Activated T-helper 1 cell treated with Interleukin-2 at 50 U/mL for 16 hours (primary cell): ENCODE results near the gene MOGAT3.
A peak's percentile ranks its signal among the peaks of the same experiment; 100 is the strongest.

Experiments
- DNase-seq: peaks from one replicate; pipeline ENCODE4 v3.0.0-alpha.2; 2020; ENCODE audit warnings: low read depth

The MOGAT3 gene

DNA sequence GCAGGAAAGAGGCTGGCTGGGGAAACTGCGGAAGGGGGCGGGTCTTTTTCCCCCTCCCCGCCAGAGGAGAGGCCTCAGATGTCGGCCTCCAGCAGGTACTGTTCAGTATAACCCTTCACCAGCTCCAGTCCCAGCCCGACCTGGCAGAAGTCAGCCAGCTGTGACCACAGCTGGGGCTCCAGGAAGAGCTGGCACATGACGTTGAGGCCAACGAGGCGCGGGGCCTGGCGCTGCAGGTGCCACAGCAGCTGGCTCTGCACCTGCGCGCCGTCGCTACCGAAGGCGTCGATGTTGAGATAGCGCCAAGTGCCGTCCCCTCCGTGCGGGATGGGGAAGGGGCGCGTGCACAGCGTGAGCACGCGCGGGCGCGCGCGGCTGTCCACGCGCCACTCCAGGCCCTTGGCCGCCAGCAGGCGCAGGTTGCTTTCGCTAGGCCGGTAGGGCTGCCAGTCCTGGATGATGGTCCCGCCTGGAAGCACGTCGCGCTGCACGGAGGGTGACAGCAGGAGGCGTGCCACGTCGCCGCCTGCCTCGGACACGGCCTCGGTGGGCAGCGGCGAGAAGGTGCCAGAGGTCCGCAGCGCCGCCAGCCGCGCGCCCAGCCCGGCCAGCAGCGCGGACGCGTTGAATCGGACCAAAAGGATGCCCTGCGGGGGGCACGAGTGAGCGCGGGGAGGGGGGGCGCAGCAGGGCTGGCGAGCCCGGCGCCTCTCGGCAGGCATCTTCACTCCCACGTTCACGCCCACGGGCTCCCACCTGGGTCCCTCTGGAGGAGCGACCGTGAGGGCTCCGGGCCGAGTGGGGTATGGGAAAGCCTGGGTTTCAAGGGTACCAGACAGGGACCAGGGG lies 28.6 kb downstream of the MOGAT3 start:
- DNase-seq: no peak

DNA sequence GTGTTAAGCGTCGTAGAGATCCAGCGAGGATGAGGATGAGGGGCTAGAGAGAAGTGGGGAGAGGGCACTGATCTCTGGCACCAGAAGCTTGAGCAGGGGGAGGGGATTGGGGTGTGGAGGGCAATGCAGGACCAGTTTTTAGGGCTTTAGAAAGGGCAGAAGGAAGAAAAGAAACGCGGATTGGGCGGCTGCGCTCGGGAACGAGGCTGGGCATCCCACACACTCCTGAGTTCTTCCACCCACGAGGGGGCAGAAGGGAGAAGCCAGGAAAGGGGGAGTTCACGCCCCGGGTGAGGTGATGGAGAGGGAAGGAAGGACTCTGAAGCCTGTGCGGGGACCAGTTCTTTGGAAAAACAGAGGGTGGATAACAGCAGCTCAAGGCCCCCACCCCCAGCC lies 29.4 kb downstream of the MOGAT3 start:
- DNase-seq: no peak

DNA sequence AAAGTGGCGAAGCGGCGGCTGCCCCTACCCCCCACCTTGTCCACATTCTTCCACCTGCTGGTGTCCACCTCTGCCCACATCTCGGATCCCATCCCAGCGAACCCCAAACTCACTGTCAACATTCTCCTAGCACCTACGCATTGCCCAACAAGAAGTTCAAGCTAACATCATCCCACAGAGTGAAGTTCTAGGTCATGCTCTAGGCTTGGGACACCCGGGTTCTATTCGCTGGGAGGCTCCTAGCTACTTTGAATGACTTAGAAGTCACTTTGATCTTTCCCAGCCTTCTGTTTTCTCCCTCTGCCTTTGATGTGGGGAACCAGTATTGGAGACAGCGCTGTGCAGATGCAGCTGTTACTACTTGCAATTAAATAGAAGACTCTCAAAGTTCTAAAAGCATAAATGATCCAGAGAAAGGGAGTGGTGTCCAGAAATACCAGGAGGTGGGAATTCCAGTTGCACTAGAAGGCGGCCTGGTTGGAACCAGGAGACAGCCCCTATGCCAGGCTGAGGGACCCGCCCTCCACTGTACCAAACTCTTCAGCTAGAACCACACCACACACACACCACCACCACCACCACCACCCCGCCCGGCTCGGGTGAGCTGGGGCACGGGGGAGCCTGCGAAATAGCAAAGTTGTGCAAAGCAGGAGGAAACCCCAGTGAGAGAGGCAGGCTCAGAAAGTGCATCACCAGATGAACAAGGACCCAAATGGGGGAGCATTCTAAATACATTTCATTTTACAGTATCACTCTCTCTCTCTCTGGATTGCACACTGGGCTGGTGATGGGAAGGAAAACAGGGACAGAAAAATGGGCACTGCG lies 30.0 kb downstream of the MOGAT3 start:
- no peak for DNase-seq

DNA sequence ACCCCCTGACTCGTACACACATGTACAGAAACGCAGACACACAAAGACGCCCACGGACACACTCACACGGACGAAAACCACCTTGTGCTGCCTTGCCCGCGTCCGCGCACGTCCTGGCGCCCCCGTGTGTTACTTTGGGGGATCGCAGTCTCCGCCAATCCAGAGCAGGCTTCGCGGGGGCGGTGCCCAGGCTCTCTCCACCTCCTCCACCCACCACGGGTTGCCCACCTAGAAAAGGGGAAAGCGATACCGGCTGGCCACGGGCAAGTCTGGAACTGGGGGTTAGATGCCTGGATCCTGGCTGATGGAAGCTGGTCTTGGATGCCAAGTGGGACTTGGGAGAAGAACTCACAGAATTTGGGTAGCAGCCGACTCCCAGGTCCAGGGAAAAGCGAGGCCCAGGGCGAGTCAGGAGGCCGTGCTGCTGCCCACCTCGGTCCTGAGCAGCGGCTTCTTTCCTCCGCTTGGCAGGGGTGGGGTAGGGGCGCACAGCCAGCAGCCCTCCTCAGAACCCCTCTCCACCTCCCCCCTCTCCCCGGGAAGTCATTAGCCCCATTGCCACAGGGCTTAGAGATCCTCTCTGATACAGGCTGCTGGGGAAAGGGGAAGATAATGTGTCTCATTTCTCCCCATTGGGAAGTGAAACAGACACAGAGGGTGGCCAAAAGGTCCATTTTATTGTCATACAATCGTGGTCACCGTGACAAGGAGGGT lies 30.8 kb downstream of the MOGAT3 start:
- DNase-seq: peak; percentile 63

DNA sequence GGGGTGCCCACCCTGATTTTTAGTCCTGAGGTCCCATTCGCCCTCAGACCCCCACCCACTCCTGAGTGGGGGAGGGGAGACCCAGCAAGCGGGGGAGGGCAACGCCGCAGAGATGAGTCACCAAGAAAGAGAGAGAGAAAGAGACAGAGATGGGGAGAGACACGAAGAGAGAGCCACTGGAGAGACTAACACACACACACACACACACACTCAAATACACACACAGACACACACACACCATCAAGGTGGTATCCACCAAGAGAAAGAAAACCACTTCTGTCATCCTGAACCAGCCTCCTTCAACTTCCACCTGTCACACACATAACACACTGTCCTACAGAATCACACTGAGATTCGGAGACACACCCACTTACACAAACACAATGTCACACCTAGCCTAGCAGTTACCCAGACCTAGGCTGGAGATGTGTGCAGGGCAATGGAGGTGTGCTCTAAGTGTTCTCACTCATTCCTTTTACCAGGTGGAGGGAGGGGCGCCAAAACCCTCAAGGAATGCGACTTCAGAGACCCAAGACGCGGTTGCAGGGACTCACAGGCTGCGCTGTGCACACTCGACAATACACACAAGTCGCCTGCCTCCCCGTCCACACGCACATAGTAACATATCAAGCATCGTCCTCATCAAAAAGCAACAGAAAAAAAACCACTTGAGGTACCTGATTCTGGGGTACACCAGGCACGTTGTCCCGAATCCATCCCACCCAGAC lies 31.6 kb downstream of the MOGAT3 start:
- no peak for DNase-seq

DNA sequence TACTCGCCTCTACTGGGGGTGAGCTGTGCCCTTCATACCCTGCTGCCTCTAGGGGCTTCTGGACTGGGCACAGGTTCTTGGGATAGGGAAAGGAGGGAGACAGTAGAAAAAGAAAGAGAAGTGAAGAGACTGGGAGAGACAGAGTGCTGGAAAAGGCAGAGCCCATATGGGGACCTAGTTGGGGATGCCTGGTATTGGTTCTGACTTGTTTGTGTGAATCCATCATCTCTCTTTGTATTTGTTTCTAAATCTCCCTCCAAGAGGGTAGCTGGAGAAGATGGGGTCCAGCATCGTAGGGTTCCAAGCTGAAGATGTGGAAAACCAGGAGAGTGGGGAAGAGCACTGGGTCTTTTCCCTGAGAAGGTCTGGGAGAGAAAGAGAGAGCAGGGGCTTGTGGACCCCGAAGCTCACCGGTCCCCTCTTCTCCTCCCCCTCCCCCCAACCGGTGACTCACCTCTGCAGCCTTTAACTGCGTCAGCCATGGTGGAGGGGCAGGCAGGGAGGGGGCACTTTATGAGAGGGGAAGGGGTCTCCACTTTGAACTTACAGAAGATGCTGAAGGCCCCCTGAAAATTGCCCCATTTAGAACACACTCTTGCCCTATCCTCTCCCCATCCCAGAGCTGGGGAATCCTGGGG lies 32.3 kb downstream of the MOGAT3 start:
- no peak for DNase-seq

DNA sequence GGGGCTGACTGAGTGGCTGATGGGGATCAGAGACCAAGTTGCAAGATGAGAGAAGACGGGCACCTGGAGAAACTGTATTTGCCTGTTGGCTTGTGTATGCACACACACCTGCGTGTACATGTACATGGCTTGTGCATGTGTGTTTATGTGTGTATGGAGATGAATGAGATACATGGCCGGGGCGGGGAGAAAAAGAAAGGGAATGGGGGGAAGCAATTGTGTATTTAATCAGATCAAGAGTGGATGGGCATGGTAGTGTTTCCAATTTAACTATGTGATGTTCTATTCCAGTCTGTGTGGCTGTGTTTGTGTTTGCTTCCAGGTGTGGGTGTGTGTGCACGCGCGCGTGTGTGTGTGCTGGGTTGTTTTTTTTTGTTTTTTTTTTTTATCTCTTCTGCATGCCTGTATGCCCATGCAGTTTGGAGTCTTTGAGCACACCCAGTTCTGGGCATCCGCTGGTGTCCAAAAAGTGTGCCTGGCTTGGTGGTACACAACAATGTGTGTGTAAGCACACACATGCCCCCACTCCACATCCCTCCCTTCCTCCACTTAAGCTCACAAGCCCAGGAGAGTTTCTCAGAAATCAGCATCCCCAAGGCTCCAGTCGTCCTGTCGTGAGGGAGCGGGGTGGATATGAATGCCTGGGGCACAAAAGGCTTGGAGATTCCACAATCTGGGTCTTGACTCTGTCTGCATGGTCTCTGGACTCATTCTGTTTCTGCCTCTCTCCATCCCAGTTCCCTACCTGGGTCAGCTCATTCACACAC lies 33.0 kb downstream of the MOGAT3 start:
- no peak for DNase-seq

DNA sequence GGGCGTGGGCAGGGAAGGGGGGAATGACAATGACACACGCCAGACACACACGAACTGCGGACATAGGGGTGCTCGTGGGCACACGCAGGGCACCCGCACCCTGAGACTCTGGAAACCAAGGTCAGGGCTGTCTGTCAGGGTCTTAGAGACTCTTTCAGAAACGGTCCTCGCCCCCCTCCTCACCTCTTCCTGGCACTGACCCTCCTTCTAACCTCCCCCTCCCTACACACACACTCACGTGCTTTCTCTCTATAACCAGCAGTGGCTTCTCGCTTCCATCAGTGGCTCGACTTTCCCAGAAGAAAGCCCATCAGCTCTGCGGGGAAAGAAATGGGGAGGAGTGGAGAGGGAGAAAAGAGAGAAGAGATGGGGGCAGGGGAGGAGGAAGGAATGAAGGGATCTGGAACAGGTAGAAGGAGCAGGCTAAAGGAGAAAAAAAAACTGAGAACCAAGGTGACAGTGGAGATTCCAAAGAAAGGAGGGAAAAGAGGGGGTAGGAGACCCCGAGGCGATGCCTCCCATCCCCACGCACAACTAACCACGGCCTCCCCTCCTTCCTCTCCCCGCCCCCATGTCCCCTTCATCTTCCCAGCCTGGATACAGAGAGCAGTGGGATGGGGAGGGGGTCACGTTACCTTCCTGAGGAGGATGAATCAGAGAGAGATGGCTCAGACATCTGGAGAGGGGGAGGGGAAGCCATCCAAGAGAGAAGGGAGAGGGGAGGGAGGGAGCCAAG lies 33.8 kb downstream of the MOGAT3 start:
- no peak for DNase-seq

DNA sequence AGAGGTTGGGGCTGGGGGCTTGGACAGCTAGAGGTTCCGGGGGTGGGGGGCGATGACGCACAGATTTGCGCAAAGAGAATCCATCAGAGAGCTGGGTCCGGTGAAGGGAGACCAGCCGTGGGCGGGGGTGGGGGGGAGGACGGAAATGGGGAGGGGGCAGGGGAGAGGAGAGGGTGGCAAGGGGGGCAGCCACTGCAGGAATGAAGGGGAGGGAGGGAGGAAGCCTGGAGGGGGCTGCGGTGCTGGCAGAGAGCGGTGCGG lies 34.3 kb downstream of the MOGAT3 start:
- no peak for DNase-seq

DNA sequence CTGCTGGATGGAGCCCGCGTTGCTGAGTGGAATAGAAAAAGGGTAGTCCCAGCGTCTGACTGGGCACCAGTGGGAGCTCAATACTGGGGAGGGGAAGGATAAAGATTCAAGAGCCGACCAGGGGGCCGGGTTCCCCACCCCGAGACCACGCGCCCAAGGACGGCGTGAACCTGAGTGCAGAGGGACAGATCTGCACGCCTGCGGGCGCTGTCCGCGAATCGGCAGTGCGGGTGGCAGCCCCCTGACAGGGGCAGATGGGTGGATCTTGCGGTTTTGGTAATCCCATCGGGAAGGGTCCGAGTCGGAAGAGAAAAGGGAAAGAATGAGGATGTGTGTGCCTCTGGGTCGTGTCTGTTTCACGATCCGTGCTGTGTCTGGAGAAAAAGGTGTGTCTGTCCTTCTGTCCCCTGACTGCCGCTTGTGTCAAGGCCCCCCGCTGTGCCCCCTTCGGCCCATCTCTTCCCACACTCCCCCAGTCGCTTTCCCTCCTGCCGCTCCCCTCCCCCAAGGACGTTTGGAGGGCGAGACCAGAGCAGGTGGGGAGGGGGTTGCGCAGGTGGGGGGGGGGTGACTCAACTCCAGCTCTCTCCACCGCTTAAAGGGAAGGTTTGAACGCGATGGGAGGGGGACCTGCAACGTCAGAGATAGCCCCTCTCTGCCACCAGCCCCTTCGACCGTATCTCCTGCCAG lies 34.7 kb downstream of the MOGAT3 start:
- DNase-seq: no peak

DNA sequence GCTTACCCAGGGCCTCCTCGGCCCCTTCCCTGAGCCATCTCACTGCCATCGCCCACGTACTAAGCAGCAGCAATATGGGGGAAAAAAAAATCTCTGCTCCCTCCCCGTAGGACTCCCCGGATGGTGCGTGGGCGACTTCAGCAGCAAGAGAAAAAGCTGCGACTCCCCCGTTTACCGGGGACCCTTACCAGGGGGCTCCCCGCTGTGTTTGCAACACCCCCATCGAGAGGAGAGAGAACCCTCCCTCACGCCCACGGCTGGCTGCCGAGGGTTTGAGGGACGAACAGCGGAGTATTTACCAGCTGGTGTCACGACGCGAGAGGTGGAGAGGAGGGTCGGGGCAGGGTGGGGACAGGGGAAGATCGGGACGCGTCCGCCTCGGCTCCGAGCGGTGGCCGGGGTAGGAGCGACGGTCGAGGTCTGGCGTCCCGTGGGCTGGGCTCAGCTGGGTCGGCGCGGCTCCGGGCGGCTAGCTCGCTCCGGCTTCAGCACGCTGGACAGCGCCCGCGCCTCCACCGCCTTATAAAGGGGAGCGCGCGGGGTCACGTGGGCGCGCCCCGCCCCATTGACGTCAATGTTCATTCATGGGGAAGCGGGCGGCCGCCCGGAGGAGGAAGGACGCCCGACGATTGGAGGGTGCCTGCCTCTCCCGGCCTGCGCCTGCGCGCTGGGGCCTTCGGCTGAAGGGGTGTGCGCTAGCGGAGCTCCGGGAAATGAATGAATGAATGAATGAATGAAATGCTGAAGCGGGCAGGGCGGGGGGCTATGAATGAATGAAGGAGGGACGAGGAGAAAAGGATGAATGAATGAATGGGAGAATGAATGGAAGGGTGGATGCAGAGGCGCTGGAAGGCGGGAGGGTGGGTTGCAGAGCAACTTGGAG lies 35.5 kb downstream of the MOGAT3 start, which contains the start of gene VGF:
TSS of gene VGF (minus strand) at position 495 of the 883 bp plus-strand sequence. CDS start 726 bp downstream, outside the sequence.
- DNase-seq: peak; percentile 84

DNA sequence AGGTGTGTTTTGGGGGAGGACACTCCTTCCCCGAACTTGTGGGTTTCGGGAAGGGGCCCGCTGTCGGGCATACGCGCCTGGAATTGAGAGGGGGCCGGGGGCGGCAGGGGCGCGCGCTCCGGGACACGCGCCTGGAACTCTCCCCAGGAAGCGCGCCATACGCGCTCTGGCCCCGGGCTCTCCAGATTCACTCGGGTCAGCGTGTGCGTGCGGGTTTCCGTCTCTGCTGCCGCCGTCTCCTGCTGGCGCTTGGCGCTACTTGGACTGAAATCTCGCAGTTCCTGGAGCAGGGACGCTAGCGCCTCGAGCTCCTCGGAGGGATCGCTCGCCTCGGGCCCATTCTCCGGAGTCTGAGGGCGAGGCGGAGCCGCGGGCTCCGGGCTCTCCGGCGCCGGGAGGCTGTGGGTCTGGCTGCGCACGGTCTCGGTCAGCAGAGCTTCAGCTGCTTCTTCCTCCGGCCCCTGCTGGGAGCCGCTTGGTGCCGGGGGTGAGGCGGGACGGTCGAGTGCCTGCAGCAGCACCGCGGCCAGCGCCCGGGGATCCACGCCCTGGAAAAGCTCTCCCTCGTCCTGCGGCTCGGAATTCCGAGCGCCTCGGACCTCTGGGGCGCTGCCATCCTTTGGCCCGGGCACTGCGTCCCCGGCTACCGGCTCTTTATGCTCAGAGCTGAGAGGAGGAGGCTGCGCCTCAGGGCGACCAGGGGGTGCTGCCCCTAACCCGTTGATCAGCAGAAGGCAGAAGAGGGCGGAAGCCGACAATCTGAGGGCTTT lies 36.6 kb downstream of the MOGAT3 start:
- DNase-seq: no peak

DNA sequence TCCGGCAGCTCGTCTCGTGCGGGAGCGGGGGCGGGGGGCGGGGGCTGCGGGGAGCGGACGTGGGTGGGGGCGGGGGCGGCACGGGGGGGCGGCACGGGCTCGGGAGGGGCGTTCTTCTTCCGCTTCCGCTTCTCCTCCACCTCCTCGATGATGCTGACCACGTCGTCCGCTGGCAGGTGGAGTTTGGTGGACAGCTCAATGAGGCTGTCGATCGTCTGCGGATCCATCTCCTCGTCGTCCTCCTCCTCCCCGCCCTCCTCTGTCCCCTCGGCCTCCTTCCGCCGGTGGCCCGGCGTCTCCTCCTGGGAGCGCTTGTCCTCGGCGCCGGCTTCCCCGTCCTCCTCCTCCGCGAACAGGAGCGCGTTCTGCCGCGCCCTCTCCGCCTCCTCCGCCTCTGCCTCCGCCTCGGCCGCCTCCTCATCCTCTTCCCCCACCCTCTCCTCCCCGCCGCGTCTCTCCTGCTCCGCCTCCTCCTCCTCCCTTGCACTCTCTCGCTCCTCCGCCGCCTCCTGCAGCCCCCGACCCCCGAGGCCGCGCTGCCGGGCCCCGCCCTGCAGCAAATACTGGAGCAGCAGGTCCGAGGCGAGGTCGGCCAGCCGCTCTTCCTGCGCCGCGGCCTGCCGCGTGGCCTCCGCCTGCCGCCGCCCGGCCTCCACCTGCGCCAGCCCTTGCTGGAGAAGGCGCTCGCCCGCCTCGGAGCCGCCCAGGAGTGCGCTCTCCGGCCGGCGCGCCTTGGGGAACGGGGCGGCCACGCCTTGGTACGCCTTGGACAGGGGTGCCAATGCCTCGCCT lies 37.4 kb downstream of the MOGAT3 start:
- no peak for DNase-seq

DNA sequence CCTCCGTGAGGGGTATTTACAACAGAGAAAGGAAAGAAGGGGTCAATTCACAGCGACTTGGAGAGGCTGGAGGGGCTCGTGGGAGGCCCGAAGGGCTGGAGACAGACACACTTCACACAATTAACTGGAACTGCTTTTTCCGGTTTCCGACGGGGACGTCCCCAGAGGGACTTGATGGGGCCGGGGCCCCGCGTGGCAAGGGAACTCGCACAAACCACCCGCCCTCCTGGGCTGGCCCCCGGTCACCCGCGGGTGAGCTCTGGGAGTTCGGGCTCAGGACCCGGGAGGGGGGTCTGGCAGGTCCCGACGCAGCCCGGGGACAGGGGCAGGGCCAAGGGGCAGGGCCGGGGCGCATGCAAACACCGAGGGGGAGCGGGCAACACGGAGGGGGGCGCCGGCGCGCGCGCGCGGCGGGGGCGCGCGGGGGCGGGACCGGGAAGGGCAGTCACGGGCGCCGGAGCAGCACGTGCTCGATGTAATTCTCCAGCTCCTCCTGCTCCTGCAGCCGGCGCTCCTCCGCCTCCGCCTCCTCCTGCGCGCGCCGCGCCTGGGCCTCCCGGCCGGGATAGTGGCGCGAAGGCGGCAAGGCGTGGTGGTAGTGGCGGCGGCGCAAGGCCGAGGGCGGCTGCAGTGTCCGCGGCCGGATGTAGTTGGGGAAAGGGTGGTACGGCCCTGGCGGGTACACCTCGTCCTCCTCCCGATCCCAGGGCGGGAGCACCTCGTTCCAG lies 38.1 kb downstream of the MOGAT3 start:
- DNase-seq: no peak

DNA sequence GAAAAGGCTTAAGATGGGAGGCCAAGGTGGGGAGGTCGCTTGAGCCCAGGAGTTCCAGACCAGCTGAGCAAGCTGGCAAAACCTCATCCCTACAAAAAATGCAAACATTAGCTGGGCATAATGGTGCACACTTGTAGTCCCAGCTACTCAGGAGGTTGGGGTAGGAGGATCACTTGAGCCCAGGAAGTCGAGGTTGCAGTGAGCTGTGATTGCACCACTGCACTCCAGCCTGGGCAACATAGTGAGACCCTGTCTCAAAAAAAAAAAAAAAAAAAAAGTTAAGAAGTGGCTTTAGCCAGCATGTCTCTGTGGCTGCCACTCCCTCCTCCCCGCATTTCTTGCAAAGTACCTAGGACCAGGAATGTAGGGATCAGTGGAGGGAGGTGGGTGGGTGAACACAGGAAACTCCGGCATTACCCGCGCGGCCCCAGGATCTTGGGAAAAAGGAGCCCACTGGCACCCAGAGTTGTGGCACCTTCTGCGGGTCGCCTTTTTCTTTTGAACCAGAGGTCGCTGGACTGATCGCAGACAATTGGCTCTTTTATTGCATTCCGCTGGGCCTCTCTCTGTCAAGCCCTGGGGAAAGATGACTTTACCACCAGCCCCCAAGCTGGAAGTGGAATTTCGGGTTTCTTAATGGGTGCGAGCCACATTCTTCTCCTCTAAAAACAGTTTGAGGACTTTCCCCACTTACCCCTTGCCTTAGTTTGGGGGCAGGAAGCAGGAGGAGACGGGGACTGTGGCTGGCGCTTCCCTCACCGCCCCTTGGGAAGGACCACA lies 39.0 kb downstream of the MOGAT3 start:
- no peak for DNase-seq
